NCI-H2171 treated with DMSO at 0.1 percent for 48 hours (cell line): ENCODE data around the gene TAF9B.
A peak's percentile ranks its signal among the peaks of the same experiment; 100 is the strongest.
"Not testable (repeated sequence)": the region's sequence is repeated elsewhere in the genome, so short reads cannot be mapped to it uniquely, and the experiment has no call there.

ENCODE experiments used
- DNase-seq: peaks from one replicate; lab custom pipeline; 2025; lab: John Stamatoyannopoulos, UW

The TAF9B gene

GRCh38 chrX:78116365-78116764, 23.1 kb downstream of the TAF9B start:
- no peak for DNase-seq

- no peak for DNase-seq
Observed at GRCh38 chrX:78111140-78111931, 28.1 kb downstream of the TAF9B start.

GRCh38 chrX:78109458-78109857, 30.0 kb downstream of the TAF9B start:
- no peak for DNase-seq

- no peak for DNase-seq
Observed at GRCh38 chrX:78106651-78106986, 32.8 kb downstream of the TAF9B start.

- DNase-seq: no peak
Observed at GRCh38 chrX:78105944-78106650, 33.4 kb downstream of the TAF9B start.

- DNase-seq: peak; percentile 2
Observed at GRCh38 chrX:78104447-78105176, 34.8 kb downstream of the TAF9B start.

- peak; percentile 90 for DNase-seq
Observed at GRCh38 chrX:78103623-78104446, 35.6 kb downstream of the TAF9B start, which contains the start of gene PGK1. Gene PGK1, plus strand, starts transcription at chrX:78104248. Its CDS starts 93 bp downstream, at chrX:78104341.

- no peak for DNase-seq
Observed at GRCh38 chrX:78103001-78103622, 36.3 kb downstream of the TAF9B start.

- no peak for DNase-seq
Observed at GRCh38 chrX:78102091-78102490, 37.4 kb downstream of the TAF9B start.

GRCh38 chrX:78098108-78098507, 41.3 kb downstream of the TAF9B start:
- DNase-seq: no peak

GRCh38 chrX:78092296-78092695, 47.2 kb downstream of the TAF9B start:
- no peak for DNase-seq

GRCh38 chrX:78081413-78081812, 58.0 kb downstream of the TAF9B start:
- not testable (repeated sequence) for DNase-seq
